Activated T-cell treated with anti-CD3 and anti-CD28 coated beads, Interleukin-2, amount 50 U/mL, for 48 hours (primary cell): Measurements from ENCODE around the gene TMEM44.
"Not testable (repeated sequence)": the region's sequence is repeated elsewhere in the genome, so short reads cannot be mapped to it uniquely, and the experiment has no call there.

ENCODE experiments used
- DNase-seq, 2 experiments: peaks; one replicate each; pipeline ENCODE4 v3.0.0-alpha.2; 2020

Gene TMEM44

GRCh38 chr3:194549853-194550252 is 83.4 kb downstream of the TMEM44 start:
- DNase-seq: no peak

GRCh38 chr3:194548346-194549321 is 84.6 kb downstream of the TMEM44 start:
- DNase-seq: no peak

GRCh38 chr3:194547042-194547441 is 86.2 kb downstream of the TMEM44 start:
- DNase-seq: no peak

GRCh38 chr3:194545538-194545937 is 87.7 kb downstream of the TMEM44 start:
- DNase-seq: not testable (repeated sequence)

GRCh38 chr3:194543550-194543949 is 89.7 kb downstream of the TMEM44 start:
- DNase-seq: no peak

- DNase-seq: peak in 1 of 2 experiments; percentile 29
Measured at GRCh38 chr3:194541483-194541882, 91.7 kb downstream of the TMEM44 start.

- DNase-seq: no peak
Measured at GRCh38 chr3:194540274-194540905, 92.8 kb downstream of the TMEM44 start.

- DNase-seq: no peak
Measured at GRCh38 chr3:194539498-194539897, 93.7 kb downstream of the TMEM44 start.

- no peak for DNase-seq
Measured at GRCh38 chr3:194537732-194538247, 95.4 kb downstream of the TMEM44 start.
